Right atrium auricular region (tissue), 2 donors: ENCODE results near the gene PHACTR4. TPM values are rescaled to one million over a fixed set of nuclear protein-coding genes. Genes with fewer than 3 reads are reported as not detected.
A peak's percentile ranks its signal among the peaks of the same experiment; 100 is the strongest.
"Not testable (repeated sequence)": the region's sequence is repeated elsewhere in the genome, so short reads cannot be mapped to it uniquely, and the experiment has no call there.

Experiments used
- DNase-seq: peaks from one replicate; pipeline ENCODE4 v3.0.0-alpha.2; 2019; ENCODE audit warnings: low spot score
- H3K27ac ChIP-seq, 2 donors: fragments of 200-600 bp; sonication (generic); 1 replicate in 1 of 2; 2 replicates in 1 of 2; pipeline ENCODE4 v1.5.1; 2016 to 2019
- H3K27me3 ChIP-seq, 2 donors: fragments of 200-600 bp; sonication (generic); one replicate each; pipeline versions ENCODE4 v1.5.1 to v1.6.0; 2017 to 2019
- H3K36me3 ChIP-seq: fragments of 200-600 bp; sonication (generic); one replicate; pipeline ENCODE4 v1.5.1; 2016
- H3K4me1 ChIP-seq, 2 donors: fragments of 200-600 bp; sonication (generic); one replicate each; pipeline versions ENCODE4 v1.5.1 to v1.6.0; 2017 to 2019
- H3K4me3 ChIP-seq, 2 donors: fragments of 200-600 bp; sonication (generic); 1 replicate in 1 of 2; 2 replicates in 1 of 2; pipeline ENCODE4 v1.5.1; 2017 to 2019; ENCODE audit warnings: mild to moderate bottlenecking in 1 of 2, moderate library complexity in 1 of 2
- H3K9me3 ChIP-seq, 2 donors: fragments of 200-600 bp; sonication (generic); one replicate each; pipeline ENCODE4 v1.5.1; 2019
- total RNA-seq, 2 donors: library from RNA; depleted of rRNA; stranded (reverse); fragments of >200 nt; gene quantifications; one replicate each; pipeline ENCODE4 v1.1.0, GENCODE V29; 2016
- TF ChIP-seq, protein P1 (sequence below), 2 donors: fragments of 200-600 bp; sonication (generic); IDR thresholded peaks; one replicate each; pipeline ENCODE4 v1.5.1; 2019; ENCODE audit warnings: antibody characterized with exemption in 2 of 2

Gene PHACTR4
- total RNA-seq, 2 donors from 2014 or later, result 15.8 to 22.4 TPM

- peaks cover 0 to 30% of the 10 kb centered on the region in 2 donors for H3K4me1 ChIP-seq
- no peak overlapping the region for H3K4me3 ChIP-seq
- TF ChIP-seq, protein P1, sequence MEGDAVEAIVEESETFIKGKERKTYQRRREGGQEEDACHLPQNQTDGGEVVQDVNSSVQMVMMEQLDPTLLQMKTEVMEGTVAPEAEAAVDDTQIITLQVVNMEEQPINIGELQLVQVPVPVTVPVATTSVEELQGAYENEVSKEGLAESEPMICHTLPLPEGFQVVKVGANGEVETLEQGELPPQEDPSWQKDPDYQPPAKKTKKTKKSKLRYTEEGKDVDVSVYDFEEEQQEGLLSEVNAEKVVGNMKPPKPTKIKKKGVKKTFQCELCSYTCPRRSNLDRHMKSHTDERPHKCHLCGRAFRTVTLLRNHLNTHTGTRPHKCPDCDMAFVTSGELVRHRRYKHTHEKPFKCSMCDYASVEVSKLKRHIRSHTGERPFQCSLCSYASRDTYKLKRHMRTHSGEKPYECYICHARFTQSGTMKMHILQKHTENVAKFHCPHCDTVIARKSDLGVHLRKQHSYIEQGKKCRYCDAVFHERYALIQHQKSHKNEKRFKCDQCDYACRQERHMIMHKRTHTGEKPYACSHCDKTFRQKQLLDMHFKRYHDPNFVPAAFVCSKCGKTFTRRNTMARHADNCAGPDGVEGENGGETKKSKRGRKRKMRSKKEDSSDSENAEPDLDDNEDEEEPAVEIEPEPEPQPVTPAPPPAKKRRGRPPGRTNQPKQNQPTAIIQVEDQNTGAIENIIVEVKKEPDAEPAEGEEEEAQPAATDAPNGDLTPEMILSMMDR (IDR thresholded peaks at IDR 0.05), result no peak
- H3K27me3 ChIP-seq, result no peaks in the 10 kb centered on the region
- no peaks in the 10 kb centered on the region for H3K9me3 ChIP-seq
- H3K27ac ChIP-seq, result peak overlapping the region in 1 of 2 donors; percentile 25
- H3K36me3 ChIP-seq, result peaks cover 6% of the 10 kb centered on the region
- DNase-seq, result no peak
These were observed 86.5 kb downstream of the PHACTR4 start for GRCh38 chr1:28456078-28456477.

DNA sequence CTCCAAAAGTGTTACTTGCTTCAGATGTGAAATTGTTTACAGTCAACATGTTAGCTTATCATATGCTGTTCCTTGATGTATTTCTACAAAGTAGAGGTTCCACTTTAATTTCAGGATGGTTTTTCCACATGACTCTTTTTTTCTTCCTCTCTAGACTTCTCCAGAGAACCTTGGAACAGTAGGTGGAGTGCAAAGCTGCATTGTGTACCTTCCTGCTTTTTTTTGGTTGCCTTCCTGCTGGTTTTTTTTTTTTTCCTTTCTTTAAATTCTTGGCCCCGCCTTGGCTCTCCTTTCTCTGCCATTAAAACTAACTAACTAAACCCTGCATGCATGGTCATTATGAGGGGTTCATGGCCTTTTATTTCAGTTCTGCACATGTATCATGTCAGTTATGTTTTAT is 88.1 kb downstream of the PHACTR4 start:
- peak overlapping the region in 1 of 2 donors; percentile 16 for H3K27ac ChIP-seq
- H3K4me3 ChIP-seq, result no peak overlapping the region
- peaks cover 11% of the 10 kb centered on the region for H3K36me3 ChIP-seq
- TF ChIP-seq, protein P1 (IDR thresholded peaks at IDR 0.05), result no peak
- no peaks in the 10 kb centered on the region for H3K27me3 ChIP-seq
- H3K9me3 ChIP-seq, result no peaks in the 10 kb centered on the region
- no peak for DNase-seq
- H3K4me1 ChIP-seq, result peaks cover 0 to 30% of the 10 kb centered on the region in 2 donors

GRCh38 chr1:28458237-28459228 is 89.0 kb downstream of the PHACTR4 start:
- H3K27me3 ChIP-seq, result no peaks in the 10 kb centered on the region
- H3K27ac ChIP-seq, result peak overlapping the region; percentile 19 to 65
- no peak overlapping the region for H3K4me3 ChIP-seq
- TF ChIP-seq, protein P1 (IDR thresholded peaks at IDR 0.05), result no peak
- peaks cover 7% of the 10 kb centered on the region for H3K36me3 ChIP-seq
- H3K9me3 ChIP-seq, result no peaks in the 10 kb centered on the region
- H3K4me1 ChIP-seq, result peaks cover 0 to 30% of the 10 kb centered on the region in 2 donors
- no peak for DNase-seq

DNA sequence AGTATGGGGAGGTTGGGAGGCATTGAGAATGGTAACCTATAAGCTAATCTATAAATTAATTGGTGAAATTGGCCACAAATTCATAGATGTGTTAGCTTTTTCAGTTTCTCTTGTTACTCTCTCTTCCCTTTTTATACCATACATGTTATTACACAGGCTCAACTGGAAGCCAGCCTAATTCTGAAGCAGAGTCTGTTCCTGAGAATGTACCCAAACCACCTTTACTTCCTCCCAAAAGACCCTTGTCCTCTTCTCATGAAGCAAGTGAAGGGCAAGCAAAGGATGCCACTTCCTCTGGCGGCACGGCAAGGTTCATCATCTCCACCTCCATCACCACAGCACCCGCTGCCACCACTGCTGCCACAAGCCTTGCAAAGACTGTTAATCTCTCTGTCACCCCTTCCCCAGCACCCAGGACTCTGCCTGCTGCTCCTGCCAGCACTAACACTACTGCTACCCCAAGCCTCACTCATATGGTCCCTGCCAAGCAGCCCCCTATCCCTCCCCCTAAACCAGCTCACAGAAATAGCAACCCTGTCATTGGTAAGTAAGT is 96.8 kb downstream of the PHACTR4 start:
- DNase-seq, result no peak
- no peaks in the 10 kb centered on the region for H3K27me3 ChIP-seq
- TF ChIP-seq, protein P1 (IDR thresholded peaks at IDR 0.05), result no peak
- H3K9me3 ChIP-seq, result no peaks in the 10 kb centered on the region
- no peaks in the 10 kb centered on the region for H3K4me1 ChIP-seq
- H3K4me3 ChIP-seq, result no peak overlapping the region
- peaks cover 45% of the 10 kb centered on the region for H3K36me3 ChIP-seq
- H3K27ac ChIP-seq, result no peak overlapping the region

- no peaks in the 10 kb centered on the region for H3K4me1 ChIP-seq
- no peaks in the 10 kb centered on the region for H3K9me3 ChIP-seq
- no peak overlapping the region for H3K27ac ChIP-seq
- no peak overlapping the region for H3K4me3 ChIP-seq
- TF ChIP-seq, protein P1 (IDR thresholded peaks at IDR 0.05), result no peak
- H3K36me3 ChIP-seq, result peaks cover 42% of the 10 kb centered on the region
- H3K27me3 ChIP-seq, result no peaks in the 10 kb centered on the region
- no peak for DNase-seq
These were observed 100.6 kb downstream of the PHACTR4 start for GRCh38 chr1:28470146-28470545.

DNA sequence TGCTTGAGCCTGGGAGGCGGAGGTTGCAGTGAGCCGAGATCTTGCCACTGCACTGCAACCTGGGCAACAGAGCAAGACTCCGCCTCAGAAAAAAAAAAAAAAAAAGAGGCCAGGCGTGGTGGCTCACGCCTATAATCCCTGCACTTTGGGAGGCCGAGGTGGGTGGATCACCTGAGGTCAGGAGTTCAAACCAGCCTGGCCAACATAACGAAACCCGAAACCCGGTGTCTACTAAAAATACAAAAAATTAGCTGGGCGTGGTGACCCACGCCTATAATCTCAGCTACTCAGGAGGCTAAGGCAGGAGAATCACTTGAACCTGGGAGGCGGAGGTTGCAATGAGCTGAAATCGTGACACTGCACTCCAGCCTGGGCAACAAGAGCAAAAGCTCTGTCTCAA is 110.0 kb downstream of the PHACTR4 start:
- not testable (repeated sequence) for H3K4me3 ChIP-seq, DNase-seq, H3K27ac ChIP-seq, H3K9me3 ChIP-seq, H3K27me3 ChIP-seq, H3K4me1 ChIP-seq
- peaks cover 77% of the 10 kb centered on the region for H3K36me3 ChIP-seq
